Stimulated activated CD8-positive, alpha-beta memory T cell treated with anti-CD3 and anti-CD28 coated beads, Interleukin-4, amount 100 ng/mL, for 24 hours (primary cell): ENCODE results near the gene AHNAK.
"Not testable (repeated sequence)": the region's sequence is repeated elsewhere in the genome, so short reads cannot be mapped to it uniquely, and the experiment has no call there.

Source experiments
- DNase-seq: peaks from one replicate; pipeline ENCODE4 v3.0.0-alpha.2; 2020; ENCODE audit warnings: low read depth

AHNAK gene

GRCh38 chr11:62535802-62536201, 10.8 kb downstream of the AHNAK start:
- DNase-seq, result no peak

GRCh38 chr11:62534779-62535545, 11.6 kb downstream of the AHNAK start:
- no peak for DNase-seq

- no peak for DNase-seq
Observed at GRCh38 chr11:62532096-62532495, 14.5 kb downstream of the AHNAK start.

- DNase-seq, result no peak
Observed at GRCh38 chr11:62516736-62517371, 29.8 kb downstream of the AHNAK start.

- no peak for DNase-seq
Observed at GRCh38 chr11:62514151-62514550, 32.5 kb downstream of the AHNAK start.

GRCh38 chr11:62513626-62514025, 33.0 kb downstream of the AHNAK start:
- no peak for DNase-seq

GRCh38 chr11:62512961-62513360, 33.6 kb downstream of the AHNAK start:
- DNase-seq, result no peak

GRCh38 chr11:62508336-62509058, 38.1 kb downstream of the AHNAK start:
- no peak for DNase-seq

- no peak for DNase-seq
Observed at GRCh38 chr11:62507125-62507422, 39.5 kb downstream of the AHNAK start.

- DNase-seq, result no peak
Observed at GRCh38 chr11:62506413-62507124, 40.0 kb downstream of the AHNAK start.

GRCh38 chr11:62505440-62506091, 41.0 kb downstream of the AHNAK start:
- no peak for DNase-seq

- no peak for DNase-seq
Observed at GRCh38 chr11:62505059-62505439, 41.6 kb downstream of the AHNAK start.

- DNase-seq, result no peak
Observed at GRCh38 chr11:62504158-62504973, 42.2 kb downstream of the AHNAK start.

GRCh38 chr11:62502030-62502730, 44.4 kb downstream of the AHNAK start:
- DNase-seq, result no peak

- no peak for DNase-seq
Observed at GRCh38 chr11:62501432-62501891, 45.1 kb downstream of the AHNAK start.

GRCh38 chr11:62500650-62501030, 46.0 kb downstream of the AHNAK start:
- no peak for DNase-seq

GRCh38 chr11:62499944-62500649, 46.5 kb downstream of the AHNAK start:
- no peak for DNase-seq

GRCh38 chr11:62499311-62499943, 47.2 kb downstream of the AHNAK start:
- not testable (repeated sequence) for DNase-seq
